CD4-positive, alpha-beta T cell (primary cell): ENCODE results near the gene NELFA. TPM values are rescaled to one million over a fixed set of nuclear protein-coding genes. Genes with fewer than 3 reads are reported as not detected.

Experiments used
- ATAC-seq: fragments of 200-7000 bp; cut with Tn5 transposase; one replicate; pipeline ENCODE4 v1.10.0; 2022; ENCODE audit warnings: mild to moderate bottlenecking; ENCODE audit not compliant: poor library complexity
- CTCF ChIA-PET: fragments of 350-600 bp; sonication (Branson Sonifier 250); formaldehyde crosslinking; loops from one replicate; lab custom pipeline; 2021; ENCODE audit warnings: antibody characterized with exemption, inconsistent platforms; lab: Charles Lee
- POLR2A ChIA-PET: fragments of 350-600 bp; sonication (Branson Sonifier 250); formaldehyde crosslinking; loops from one replicate; lab custom pipeline; 2021; ENCODE audit warnings: antibody characterized with exemption, inconsistent platforms; lab: Charles Lee
- DNase-seq, 14 experiments: peaks; one replicate each; pipeline ENCODE4 v3.0.0-alpha.2; 2013 to 2020; ENCODE audit warnings: mixed read lengths in 2 of 14
- H3K27ac ChIP-seq, 2 donors: one replicate each; pipeline versions ENCODE4 v1.5.1 to v1.7.0; 2013; ENCODE audit warnings: low read length in 2 of 2, low read depth in 1 of 2, mild to moderate bottlenecking in 1 of 2
- H3K27me3 ChIP-seq, 2 experiments: 1 replicate in 1 of 2; 2 replicates in 1 of 2; pipeline versions ENCODE4 v1.6.1 to v1.7.0; 2013; ENCODE audit warnings: low read length in 2 of 2, control low read depth in 1 of 2, mild to moderate bottlenecking in 1 of 2, moderate library complexity in 1 of 2; ENCODE audit not compliant: insufficient read depth in 2 of 2, control insufficient read depth in 1 of 2
- H3K36me3 ChIP-seq: one replicate; pipeline ENCODE4 v1.6.1; 2013; ENCODE audit warnings: low read length, control low read depth; ENCODE audit not compliant: insufficient read depth
- H3K4me1 ChIP-seq: one replicate; pipeline ENCODE4 v1.6.1; 2013; ENCODE audit warnings: low read length, control low read depth; ENCODE audit not compliant: insufficient read depth
- H3K4me3 ChIP-seq: one replicate; pipeline ENCODE4 v1.5.1; 2013; ENCODE audit warnings: mild to moderate bottlenecking, low read length, moderate library complexity
- H3K9me3 ChIP-seq, 2 experiments: 1 replicate in 1 of 2; 2 replicates in 1 of 2; pipeline versions ENCODE4 v1.6.1 to v1.7.0; 2013; ENCODE audit warnings: low read length in 2 of 2, mild to moderate bottlenecking in 2 of 2, control low read depth in 1 of 2, moderate library complexity in 1 of 2; ENCODE audit not compliant: control insufficient read depth in 1 of 2, insufficient read depth in 1 of 2
- H3K27ac Mint-ChIP-seq: one replicate; pipeline ENCODE4 v1.8.0; 2020; ENCODE audit warnings: mixed read lengths
- H3K27me3 Mint-ChIP-seq: one replicate; pipeline ENCODE4 v1.8.0; 2021; ENCODE audit warnings: mixed read lengths
- H3K36me3 Mint-ChIP-seq: one replicate; pipeline ENCODE4 v1.8.0; 2021; ENCODE audit warnings: low read depth, mixed read lengths
- H3K4me1 Mint-ChIP-seq: one replicate; pipeline ENCODE4 v1.8.0; 2021; ENCODE audit warnings: low read depth, mixed read lengths
- H3K4me3 Mint-ChIP-seq: one replicate; pipeline ENCODE4 v1.8.0; 2020; ENCODE audit warnings: mild to moderate bottlenecking, mixed read lengths
- H3K9me3 Mint-ChIP-seq: one replicate; pipeline ENCODE4 v1.8.0; 2020; ENCODE audit warnings: mixed read lengths
- CTCF ChIP-seq: fragments of 200-600 bp; IDR thresholded peaks from one replicate; pipeline ENCODE4 v1.8.0; 2022; ENCODE audit warnings: antibody characterized with exemption, mild to moderate bottlenecking
- intact Hi-C, 2 experiments: fragments of 100-400 bp; cut with DNase I in 1 of 2; cut with micrococcal nuclease in 1 of 2; formaldehyde crosslinking; loops; one replicate each; pipeline versions ENCODE4 v1.15.1 to v1.9.0; 2023 to 2025; cut with DNase I, micrococcal nuclease
- total RNA-seq, 174 experiments: library from RNA in 2 of 174; stranded (reverse) in 2 of 174; gene quantifications; one replicate each; pipeline ENCODE4 v1.2.3 and lab custom pipeline; 2021 to 2026

Gene NELFA
- total RNA-seq, 2 experiments from 2014 or later: 39.9 to 40.1 TPM

DNA sequence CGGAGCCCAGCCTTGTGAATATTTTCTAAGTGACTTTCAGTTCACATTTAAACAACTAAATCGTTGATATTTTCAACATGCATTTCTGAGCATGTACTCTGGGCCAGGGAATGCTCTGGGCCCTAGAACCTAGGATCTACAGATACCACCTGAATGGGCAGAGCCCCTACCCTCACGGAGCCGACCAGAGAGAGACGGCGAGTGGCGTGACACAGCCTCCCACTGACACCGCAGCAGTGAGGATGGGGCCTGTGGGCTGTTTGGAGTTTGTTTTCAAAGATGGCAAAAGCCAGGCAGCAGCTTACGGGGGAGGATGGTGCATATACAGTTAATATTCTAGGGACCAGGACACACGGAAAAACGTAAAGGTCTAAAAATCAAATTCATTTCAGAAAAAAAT is 17.7 kb downstream of the NELFA start:
- no peak for DNase-seq
- intact Hi-C loops: no loop called here
- POLR2A ChIA-PET: no interaction called here
- Mint-ChIP-seq H3K4me1 (peaks cover 4% of the 10 kb centered on the region), H3K27ac (no peak overlapping the region), H3K4me3 (no peak overlapping the region), H3K9me3 (no peaks in the 10 kb centered on the region), H3K27me3 (no peaks in the 10 kb centered on the region), H3K36me3 (peaks cover 55% of the 10 kb centered on the region)
- H3K4me3 ChIP-seq: no peak overlapping the region
- H3K36me3 ChIP-seq: peaks cover 55% of the 10 kb centered on the region
- H3K4me1 ChIP-seq: no peaks in the 10 kb centered on the region
- no peaks in the 10 kb centered on the region for H3K27me3 ChIP-seq
- no peak overlapping the region for H3K27ac ChIP-seq
- no peaks in the 10 kb centered on the region for H3K9me3 ChIP-seq
- CTCF ChIA-PET: no interaction called here
- no peak for ATAC-seq
- TF ChIP-seq CTCF: no peak

DNA sequence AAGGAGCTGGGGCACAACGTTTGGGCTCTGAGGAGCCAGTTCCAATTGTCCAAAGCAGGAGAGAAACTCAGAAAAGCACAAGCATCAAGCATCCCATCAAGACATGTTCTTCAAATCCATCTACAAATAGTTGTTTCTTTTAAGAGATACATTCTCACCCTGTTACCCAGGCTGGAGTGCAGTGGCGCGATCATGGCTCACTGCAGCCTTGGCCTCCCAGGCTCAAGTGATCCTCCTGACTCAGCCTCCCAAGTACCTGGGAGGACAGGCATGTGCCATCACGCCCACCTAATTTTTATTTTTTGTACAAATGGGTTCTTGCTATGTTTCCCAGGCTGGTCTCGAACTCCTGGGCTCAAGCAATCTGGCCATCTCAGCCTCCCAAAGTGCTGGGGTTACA is 18.1 kb downstream of the NELFA start:
- intact Hi-C loops: no loop called here
- no peak overlapping the region for H3K4me3 ChIP-seq
- H3K36me3 Mint-ChIP-seq: peaks cover 52% of the 10 kb centered on the region
- no peaks in the 10 kb centered on the region for H3K27me3 Mint-ChIP-seq
- H3K9me3 Mint-ChIP-seq: no peaks in the 10 kb centered on the region
- ChIA-PET POLR2A (no interaction called here), CTCF (no interaction called here)
- H3K27ac ChIP-seq: no peak overlapping the region
- H3K4me1 Mint-ChIP-seq: no peaks in the 10 kb centered on the region
- ATAC-seq (no peak), DNase-seq (no peak)
- no peaks in the 10 kb centered on the region for H3K9me3 ChIP-seq
- H3K4me1 ChIP-seq: no peaks in the 10 kb centered on the region
- H3K36me3 ChIP-seq: peaks cover 59% of the 10 kb centered on the region
- TF ChIP-seq CTCF: no peak
- H3K27me3 ChIP-seq: no peaks in the 10 kb centered on the region
- H3K4me3 Mint-ChIP-seq: no peak overlapping the region
- no peak overlapping the region for H3K27ac Mint-ChIP-seq

- ATAC-seq (no peak), DNase-seq (no peak)
- H3K36me3 Mint-ChIP-seq: peaks cover 52% of the 10 kb centered on the region
- intact Hi-C loops: no loop called here
- no peaks in the 10 kb centered on the region for H3K4me1 Mint-ChIP-seq
- Histone ChIP-seq H3K27ac (no peak overlapping the region), H3K27me3 (no peaks in the 10 kb centered on the region), H3K9me3 (no peaks in the 10 kb centered on the region), H3K4me1 (no peaks in the 10 kb centered on the region), H3K36me3 (peaks cover 62% of the 10 kb centered on the region), H3K4me3 (no peak overlapping the region)
- POLR2A ChIA-PET: no interaction called here
- no peak overlapping the region for H3K27ac Mint-ChIP-seq
- no peaks in the 10 kb centered on the region for H3K27me3 Mint-ChIP-seq
- no peaks in the 10 kb centered on the region for H3K9me3 Mint-ChIP-seq
- TF ChIP-seq CTCF: no peak
- CTCF ChIA-PET: no interaction called here
- H3K4me3 Mint-ChIP-seq: no peak overlapping the region
These were observed 18.5 kb downstream of the NELFA start for GRCh38 chr4:1990348-1990645.
